Pons (tissue), 1 donor: ENCODE results near the gene GRAMD2B.

Experiments used
- DNase-seq: peaks from one replicate; pipeline ENCODE4 v3.0.0-alpha.2; 2016; ENCODE audit warnings: low spot score

Gene GRAMD2B

GRCh38 chr5:126480824-126481223 lies 57.6 kb downstream of the GRAMD2B start:
- DNase-seq = no peak

GRCh38 chr5:126481243-126481642 lies 58.0 kb downstream of the GRAMD2B start:
- no peak for DNase-seq

GRCh38 chr5:126482591-126482990 lies 59.4 kb downstream of the GRAMD2B start:
- peak; percentile 57 for DNase-seq

- DNase-seq = no peak
These were observed 59.9 kb downstream of the GRAMD2B start for GRCh38 chr5:126483156-126483555.

GRCh38 chr5:126484253-126484652 lies 61.0 kb downstream of the GRAMD2B start:
- peak; percentile 58 for DNase-seq

GRCh38 chr5:126486332-126486731 lies 63.1 kb downstream of the GRAMD2B start:
- peak; percentile 42 for DNase-seq

- DNase-seq = no peak
These were observed 64.4 kb downstream of the GRAMD2B start for GRCh38 chr5:126487596-126487995.

GRCh38 chr5:126488443-126489065 lies 65.3 kb downstream of the GRAMD2B start:
- no peak for DNase-seq

- peak; percentile 49 for DNase-seq
These were observed 67.1 kb downstream of the GRAMD2B start for GRCh38 chr5:126490167-126490940.

GRCh38 chr5:126492939-126493338 lies 69.7 kb downstream of the GRAMD2B start:
- DNase-seq = no peak

GRCh38 chr5:126494393-126494792 lies 71.2 kb downstream of the GRAMD2B start:
- no peak for DNase-seq

GRCh38 chr5:126497506-126497905 lies 74.3 kb downstream of the GRAMD2B start:
- DNase-seq = no peak

- no peak for DNase-seq
These were observed 76.1 kb downstream of the GRAMD2B start for GRCh38 chr5:126499278-126499677.

- no peak for DNase-seq
These were observed 76.7 kb downstream of the GRAMD2B start for GRCh38 chr5:126499853-126500342.

GRCh38 chr5:126501448-126501847 lies 78.2 kb downstream of the GRAMD2B start:
- DNase-seq = no peak

- no peak for DNase-seq
These were observed 80.4 kb downstream of the GRAMD2B start for GRCh38 chr5:126503602-126504104.

- no peak for DNase-seq
These were observed 82.9 kb downstream of the GRAMD2B start for GRCh38 chr5:126506079-126506478.

GRCh38 chr5:126508251-126508961 lies 85.2 kb downstream of the GRAMD2B start:
- DNase-seq = no peak

GRCh38 chr5:126508962-126509279 lies 85.7 kb downstream of the GRAMD2B start:
- DNase-seq = no peak

- no peak for DNase-seq
These were observed 86.1 kb downstream of the GRAMD2B start for GRCh38 chr5:126509339-126509738.

- DNase-seq = no peak
These were observed 88.8 kb downstream of the GRAMD2B start for GRCh38 chr5:126511961-126512360.

- no peak for DNase-seq
These were observed 89.2 kb downstream of the GRAMD2B start for GRCh38 chr5:126512451-126512850.

GRCh38 chr5:126513302-126513701 lies 90.1 kb downstream of the GRAMD2B start:
- no peak for DNase-seq
